GM12801 (cell line): ENCODE results near the gene PODN.

ENCODE experiments used
- CTCF ChIP-seq: IDR thresholded peaks from one replicate; pipeline ENCODE4 v1.5.1; 2011; ENCODE audit warnings: control low read depth; ENCODE audit not compliant: insufficient read length; ENCODE audit errors: extremely low read depth

PODN gene

GRCh38 chr1:53066488-53066887 lies 4.5 kb downstream of the PODN start:
- TF ChIP-seq CTCF: no peak

- TF ChIP-seq CTCF: no peak
These were observed 5.1 kb downstream of the PODN start for GRCh38 chr1:53066891-53067738.

- TF ChIP-seq CTCF: no peak
These were observed 5.9 kb downstream of the PODN start for GRCh38 chr1:53067886-53068285.

GRCh38 chr1:53068314-53069099 lies 6.5 kb downstream of the PODN start:
- TF ChIP-seq CTCF: no peak

- no peak for TF ChIP-seq CTCF
These were observed 7.3 kb downstream of the PODN start for GRCh38 chr1:53069265-53069662.

- TF ChIP-seq CTCF: no peak
These were observed 7.8 kb downstream of the PODN start for GRCh38 chr1:53069663-53070327.

GRCh38 chr1:53070621-53071020 lies 8.6 kb downstream of the PODN start:
- TF ChIP-seq CTCF: no peak
